Amniotic stem cell (primary cell): ENCODE results near the gene GPR119.
"Not testable (repeated sequence)": the region's sequence is repeated elsewhere in the genome, so short reads cannot be mapped to it uniquely, and the experiment has no call there.

Experiments
- DNase-seq: peaks from one replicate; lab custom pipeline; 2025; lab: John Stamatoyannopoulos, UW

Gene GPR119

DNA sequence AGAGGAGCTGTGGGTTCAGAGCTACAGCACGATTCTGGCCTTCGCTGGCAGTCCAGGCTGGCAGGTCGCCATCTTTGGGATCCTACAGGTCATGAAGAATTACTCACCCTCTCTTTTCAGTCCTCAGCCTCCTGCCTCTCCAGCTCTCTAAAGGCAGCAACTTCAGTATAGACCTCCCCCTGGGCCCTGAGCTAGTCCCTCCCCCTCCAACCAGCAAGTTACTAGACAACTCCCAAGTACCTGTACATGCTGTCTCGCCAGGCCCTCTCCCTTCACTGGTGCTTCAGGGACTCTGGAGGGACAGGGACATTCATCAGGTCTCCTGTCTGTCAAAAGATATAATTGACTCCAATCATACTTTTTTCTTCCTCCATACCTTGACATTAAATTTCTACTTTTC, at the start of gene GPR119:
GPR119 (minus strand) TSS at position 155 of the 400 bp plus-strand sequence. CDS start 227 bp downstream, outside the sequence.
- DNase-seq = no peak

DNA sequence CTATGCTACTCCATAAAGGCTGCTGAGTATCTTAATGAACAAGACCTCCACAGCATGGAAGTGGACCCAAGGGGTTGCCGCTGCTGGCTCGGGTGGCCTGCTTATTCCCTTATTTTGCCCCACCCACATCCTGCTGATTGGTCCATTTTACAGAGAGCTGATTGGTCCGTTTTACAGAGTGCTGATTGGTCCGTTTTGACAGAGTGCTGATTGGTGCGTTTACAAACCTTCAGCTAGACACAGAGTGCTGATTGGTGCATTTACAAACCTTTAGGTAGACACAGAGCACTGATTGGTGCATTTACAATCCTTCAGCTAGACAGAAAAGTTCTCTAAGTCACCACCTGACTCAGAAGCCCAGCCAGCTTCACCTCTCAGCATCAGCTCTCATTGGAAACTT, 43.8 kb upstream of the GPR119 start:
- not testable (repeated sequence) for DNase-seq

DNA sequence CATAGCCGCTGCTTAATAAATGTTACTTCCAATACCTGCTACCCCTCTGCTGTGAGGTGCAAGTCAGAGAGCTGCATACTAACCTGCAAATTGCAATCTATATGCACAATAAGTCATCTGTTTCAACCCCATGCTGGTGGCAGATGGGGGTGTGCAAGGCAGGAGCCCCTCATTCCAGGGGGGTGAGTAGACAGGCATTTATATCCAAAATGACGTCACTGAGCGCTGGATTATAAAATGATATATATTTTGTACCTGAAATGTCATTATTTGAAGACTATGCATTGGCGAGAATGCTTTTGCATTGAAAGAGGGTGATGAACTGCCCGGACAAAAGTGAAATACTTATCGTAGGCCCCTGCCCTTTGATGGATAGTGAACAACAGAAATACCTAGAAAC, 41.1 kb upstream of the GPR119 start:
- no peak for DNase-seq

DNA sequence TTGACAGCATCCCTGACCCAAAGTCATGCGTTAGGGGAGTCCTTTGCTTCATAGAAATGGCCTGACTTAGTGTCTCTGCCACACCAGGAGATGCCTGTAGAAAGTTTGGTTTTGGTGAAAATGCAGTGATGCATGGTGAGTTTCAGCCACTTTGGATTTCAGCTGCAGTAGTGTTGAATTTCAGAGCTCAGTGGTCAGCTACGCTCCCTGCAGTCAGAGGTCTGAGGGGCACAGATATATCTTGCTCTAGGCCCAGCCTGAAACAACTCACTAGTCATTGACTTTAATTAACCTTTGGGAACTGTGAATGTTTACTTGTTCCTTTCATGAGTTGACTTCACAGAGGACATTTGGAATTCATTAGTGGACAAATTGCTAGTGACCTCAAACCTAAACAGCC, 33.8 kb upstream of the GPR119 start:
- no peak for DNase-seq

DNA sequence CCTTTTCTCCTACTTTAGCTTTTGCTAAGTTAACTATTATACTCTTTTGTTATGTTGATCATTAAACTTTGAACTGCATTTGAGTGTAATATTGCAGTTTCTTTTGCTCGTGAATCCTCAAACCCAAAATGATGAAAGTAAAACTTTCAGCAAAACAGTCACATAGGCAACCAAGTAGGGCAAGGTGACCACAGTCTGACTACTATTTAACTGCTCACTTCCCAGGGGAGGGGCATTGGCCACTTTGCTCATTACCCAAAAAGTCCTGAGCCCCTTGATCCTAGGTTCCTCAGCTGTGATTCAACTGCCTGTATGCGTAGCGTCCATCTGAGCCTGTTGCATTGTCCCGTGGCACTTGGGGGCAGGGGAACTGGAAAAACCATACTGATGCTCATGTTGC, 33.3 kb upstream of the GPR119 start:
- DNase-seq = no peak

DNA sequence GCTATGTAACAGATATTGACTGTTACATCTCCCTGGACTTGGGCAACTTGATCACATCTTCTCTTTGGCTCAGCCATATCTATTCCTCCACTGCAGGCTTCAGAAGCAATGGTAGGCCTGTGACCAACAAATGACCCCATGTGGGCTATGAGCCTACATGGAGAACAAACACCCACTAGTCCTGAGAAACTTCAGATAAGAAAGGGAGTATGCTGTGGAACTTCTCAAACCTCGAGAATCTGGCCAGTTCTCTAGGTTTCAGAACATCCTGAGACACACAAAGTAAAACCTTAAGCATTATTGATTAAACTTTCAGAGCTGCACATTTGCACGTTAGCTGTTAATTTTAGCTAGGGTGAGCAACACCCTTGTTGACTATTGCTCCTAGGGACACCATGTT, 32.6 kb upstream of the GPR119 start:
- DNase-seq = no peak

DNA sequence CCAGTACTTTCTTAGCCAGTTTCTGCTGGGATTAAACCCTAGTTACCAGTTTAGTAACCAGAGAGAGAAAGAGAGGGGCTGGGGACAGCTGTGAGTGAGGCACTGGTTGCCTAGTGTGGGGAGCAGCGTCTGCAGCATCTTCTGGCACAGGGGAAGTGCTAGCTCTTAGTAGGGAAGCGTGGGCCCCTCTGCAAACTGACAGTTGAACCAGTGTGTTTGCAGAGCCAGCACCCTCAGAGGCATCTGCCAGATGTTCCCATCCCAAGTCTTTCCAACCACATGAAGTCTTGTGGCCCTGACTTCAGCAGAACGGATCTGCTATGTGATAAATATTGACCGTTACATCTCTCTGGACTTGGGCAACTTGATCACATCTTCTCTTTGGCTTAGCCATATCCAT, 31.3 kb upstream of the GPR119 start:
- DNase-seq = no peak

DNA sequence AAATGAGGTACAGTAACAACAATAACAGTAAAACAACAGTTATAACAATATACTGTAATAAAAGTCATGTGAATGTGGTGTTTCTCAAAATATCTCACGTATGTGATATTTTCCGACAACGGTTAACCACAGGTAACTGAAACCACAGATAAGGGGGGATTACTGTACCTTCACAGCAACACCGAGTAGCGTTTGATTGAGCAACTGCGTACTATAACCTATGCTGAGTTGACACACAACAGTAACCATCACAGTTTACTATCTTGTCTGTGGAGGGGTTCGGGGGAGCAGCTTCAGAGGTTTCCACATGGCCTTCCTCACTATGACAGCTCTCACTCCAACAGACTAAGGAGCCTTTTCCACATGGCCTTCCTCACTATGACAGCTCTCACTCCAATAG, 29.7 kb upstream of the GPR119 start:
- no peak for DNase-seq

DNA sequence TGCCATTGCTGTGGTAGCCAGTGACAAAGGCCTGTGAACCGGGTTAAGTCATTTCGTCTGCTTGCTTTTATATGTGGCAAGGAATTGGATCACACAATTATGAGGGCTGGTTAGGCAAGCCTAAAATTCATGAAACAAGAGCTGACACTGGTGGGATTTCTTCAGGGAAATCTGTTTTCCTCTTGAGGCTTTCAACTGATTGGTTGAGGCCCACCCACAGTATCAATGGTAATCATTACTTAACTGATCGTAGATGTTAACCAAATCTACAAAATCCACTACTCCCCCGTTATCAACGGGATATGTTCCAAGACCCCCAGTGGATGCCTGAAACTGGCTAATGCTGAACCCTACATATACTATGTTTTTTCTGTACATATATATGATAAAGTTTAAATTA, 29.3 kb upstream of the GPR119 start:
- no peak for DNase-seq

DNA sequence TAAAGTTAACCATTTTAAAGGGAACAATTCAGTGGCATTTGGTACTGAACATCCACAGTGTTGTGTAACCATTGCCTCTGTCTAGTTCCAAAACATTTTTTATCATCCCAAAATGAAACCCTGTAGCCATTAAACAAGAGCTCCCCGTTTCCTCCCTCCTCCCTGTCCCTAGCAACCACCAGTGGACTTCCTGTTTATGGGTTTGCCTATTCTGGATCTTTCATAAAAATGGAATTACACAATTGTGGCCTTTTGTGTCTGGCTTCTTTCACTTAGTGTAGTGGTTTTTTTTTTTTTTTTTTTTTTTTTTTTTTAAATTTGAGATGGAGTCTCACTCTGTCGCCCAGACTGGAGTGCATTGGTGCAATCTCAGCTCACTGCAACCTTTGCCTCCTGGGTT, 27.9 kb upstream of the GPR119 start:
- no peak for DNase-seq

DNA sequence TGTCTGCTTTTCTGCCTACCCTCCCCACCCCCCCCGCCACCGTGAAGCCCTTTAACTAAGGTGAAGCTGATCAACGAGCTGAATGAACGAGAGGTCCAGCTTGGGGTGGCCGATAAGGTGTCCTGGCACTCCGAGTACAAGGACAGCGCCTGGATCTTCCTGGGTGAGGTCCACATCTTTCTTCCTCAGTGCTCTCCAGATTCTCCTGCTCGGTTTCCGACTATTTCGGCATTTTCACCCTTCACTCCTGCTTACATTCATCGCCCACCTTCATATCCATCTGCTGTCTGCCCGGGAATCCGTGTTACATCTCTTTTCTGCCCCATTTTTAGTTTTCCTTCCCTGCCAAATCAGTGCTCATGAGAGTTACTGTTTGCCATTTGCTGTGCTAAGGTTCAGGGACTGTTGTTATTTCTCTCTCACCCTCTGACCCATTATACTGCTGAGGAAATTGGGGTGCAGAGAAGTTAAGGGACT, 16.8 kb upstream of the GPR119 start:
- no peak for DNase-seq

DNA sequence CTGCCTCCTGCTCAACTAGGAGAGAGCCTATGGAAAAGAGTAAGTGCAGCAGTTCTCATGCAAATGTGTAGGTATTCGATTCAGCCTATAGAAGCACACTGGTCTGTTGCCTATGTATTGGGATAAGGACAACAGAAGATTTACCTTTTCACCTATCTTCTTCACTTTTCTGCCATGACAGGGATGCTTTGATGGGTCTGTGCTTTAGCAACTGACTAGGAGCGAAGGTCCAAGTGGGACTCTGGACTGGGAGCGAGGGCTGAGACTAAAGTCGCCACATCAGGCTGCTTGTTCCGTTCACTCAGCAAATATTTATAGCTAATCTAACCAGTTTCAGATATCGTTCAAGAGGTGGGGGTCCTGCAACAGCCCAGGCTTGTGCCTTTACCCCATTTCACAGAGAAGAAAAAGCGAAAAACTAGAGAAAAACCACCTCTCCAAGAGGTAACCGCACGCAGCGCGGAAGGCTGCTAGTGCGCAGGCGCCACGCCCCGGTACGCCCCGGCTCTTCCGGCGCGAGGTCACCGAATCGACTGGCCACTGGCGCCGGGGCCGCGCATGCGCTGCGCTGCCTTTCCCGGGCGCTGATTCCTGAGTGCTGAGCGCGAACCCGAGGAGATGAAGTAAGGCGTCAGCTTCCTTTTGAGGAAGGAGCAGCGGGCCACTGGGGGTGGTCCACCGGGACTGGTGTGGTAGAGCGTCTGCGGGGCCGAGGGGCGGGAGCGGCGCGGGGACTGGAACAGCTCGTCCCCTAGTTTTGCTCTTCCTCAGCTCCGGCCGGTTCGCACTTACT, 16.1 kb upstream of the GPR119 start, which contains the start of gene RBMX2:
RBMX2 (plus strand) TSS at position 573 of the 793 bp plus-strand sequence; CDS start at position 619, 46 bp downstream.
- DNase-seq = peak; percentile 2

DNA sequence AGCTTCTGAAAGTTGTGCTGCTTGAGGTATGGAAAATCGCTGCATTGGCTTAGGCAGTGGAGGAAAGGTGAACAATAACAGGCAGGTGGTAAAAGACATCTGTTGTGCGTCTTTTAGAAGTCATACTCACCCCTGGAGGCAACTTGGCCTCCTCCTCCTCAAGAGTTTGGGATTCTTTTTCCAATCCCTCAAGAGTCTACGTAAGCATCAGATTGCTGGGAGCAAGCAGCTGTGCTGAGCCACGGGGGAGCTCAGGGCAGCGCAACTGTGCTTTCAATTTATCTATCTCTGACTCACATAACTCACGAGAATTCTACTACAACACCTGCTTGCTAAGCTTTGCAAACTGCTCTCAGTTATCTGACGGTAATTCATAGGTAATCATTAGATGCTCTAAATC, 9.9 kb upstream of the GPR119 start:
- no peak for DNase-seq

DNA sequence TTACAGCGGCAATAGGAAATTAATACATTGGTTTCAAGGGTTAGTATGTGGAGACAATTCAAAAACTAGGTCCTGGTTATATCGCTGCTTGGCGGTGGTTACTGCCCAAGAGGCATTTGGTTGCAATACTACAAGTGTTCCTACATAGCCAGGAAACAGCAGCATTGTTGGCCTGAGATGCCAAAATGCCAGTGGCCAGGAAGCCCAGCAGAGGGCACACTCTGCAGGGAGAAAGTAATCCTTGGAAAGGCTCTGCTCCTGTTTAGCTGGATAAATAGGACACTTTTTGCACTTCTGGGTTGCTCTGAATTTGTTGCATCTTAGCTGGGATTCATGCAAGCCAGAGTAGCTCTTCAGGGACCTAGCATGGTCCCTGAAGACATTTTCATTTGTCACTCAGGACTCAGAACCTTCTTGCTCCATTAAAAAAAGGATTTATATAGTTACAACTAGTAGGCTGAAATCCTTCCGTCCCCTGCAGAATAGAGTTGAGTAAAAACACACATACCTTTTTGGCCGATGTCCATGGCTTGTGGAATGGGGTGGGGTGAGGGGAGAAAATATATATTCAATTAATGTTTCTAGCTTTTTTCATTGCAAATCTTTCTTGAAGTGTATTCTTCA, 8.1 kb upstream of the GPR119 start:
- peak; percentile 5 for DNase-seq

DNA sequence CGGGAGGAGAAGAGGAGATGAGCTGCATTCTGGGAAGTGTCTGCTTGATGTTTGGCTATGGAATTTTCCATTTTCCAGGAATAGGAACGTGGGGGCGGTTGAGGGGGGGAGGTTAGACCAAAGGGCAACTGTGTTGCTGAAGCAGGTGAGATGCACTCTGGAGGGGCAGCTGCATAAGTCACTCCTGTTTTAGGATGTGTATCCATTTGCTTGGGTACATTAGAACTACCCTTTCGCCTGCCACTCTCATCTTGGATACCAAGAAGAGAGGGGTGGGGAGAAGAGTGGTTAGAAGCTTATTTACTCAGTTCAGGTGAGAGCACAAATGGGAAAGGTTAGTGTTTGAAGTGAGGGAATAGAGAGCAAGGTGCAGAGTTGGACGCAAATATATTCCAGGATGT, 934 bp upstream of the GPR119 start:
- DNase-seq = no peak

DNA sequence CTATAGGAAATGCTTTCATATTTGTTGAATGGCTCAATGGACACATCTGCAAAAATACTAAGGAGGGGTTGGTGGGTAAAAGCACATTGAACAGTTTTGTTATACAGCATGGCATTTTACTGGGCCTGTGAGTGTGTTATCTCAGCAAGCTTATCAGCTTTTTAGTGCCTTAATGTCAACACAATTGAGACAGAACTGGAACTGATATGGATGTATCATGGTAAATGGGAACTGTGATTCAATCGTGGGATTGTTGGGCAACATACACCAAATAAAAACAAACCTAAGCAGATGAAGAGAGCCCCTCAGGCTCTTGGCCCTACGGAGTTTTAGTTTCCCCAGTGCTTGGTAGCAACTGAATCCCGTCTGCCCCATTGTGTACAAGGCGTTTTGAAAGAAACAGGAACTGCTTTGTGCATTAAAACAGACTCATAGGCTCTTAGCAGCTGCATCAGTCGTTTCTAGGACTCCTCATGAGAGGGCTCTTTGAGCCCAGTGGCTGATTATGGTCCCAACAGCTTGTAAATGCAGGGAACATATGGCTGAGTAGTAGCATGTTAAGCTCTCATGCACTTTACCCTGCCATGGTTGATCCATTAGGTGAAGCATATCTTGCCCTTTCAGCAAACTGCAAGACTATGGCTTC, 7.3 kb downstream of the GPR119 start:
- no peak for DNase-seq

DNA sequence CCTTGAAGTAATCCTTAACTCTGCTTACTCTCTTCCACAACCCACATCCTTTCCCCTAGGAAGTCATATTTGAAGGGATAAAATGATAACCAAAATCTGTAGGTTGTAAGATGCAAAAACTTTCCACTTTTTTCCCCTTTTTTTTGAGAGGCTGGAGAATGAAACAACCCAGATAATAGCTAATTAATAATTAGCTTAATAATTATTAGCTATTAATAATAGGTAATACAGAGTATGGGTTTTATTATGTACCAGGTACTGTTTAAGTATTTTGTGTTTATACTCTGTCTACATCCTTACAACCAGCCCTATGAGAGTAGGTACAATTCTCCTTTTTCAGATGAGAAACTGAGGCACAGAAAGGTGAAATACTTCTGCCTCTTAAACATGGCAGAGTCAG, 9.4 kb downstream of the GPR119 start:
- DNase-seq = no peak

DNA sequence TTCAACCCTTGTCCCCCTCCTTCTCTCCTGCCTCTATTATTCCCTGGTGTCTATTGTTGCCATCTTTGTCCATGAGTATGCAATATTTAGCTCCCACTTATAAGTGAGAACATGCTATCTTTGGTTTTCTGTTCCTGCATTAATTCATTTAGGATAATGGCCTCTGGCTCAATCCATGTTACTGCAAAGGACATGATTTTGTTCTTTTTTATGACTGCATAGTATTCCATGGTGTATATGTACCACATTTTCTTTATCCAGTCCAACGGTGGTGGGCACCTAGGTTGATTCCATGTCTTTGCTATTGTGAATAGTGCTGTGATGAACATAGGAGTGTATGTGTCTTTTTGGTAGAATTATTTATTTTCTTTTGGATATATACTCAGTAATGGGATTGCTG, 33.4 kb downstream of the GPR119 start:
- not testable (repeated sequence) for DNase-seq

DNA sequence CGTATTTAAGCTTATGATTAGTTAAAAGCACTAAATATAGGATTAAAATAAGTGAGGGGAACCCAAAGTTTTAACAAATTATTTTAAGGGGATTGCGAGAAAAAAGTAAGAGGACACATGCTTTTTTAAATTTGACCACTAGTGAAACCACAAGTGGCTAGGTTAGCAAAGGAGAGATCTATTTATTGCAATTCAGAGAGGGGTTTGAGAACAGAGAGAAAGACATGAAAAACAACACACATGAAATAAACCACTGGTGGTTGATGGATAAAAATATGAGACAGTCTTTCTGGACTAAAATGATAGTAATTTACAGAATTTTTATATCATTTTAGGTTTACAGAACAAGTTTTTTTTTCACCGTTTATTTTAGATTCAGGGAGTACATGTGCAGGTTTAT, 33.9 kb downstream of the GPR119 start:
- no peak for DNase-seq

DNA sequence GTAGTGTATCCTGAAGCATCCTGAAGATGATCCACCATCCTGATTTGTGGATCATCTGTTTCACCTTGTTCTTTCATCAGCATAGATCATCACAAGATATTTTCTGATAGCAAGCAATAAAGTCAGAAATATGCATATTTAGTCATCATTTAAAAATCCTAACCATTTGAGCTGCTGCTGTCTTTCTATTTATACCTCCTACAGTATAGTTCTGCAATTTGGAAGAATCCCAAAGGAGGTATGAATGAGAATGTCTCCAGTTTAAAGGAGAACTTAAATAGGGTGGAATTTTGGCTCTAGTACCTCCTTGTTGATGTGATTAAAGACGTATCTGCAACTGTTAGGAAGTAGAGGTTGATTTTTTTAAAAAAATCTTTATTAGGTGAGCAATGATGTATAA, 38.2 kb downstream of the GPR119 start:
- DNase-seq = no peak

DNA sequence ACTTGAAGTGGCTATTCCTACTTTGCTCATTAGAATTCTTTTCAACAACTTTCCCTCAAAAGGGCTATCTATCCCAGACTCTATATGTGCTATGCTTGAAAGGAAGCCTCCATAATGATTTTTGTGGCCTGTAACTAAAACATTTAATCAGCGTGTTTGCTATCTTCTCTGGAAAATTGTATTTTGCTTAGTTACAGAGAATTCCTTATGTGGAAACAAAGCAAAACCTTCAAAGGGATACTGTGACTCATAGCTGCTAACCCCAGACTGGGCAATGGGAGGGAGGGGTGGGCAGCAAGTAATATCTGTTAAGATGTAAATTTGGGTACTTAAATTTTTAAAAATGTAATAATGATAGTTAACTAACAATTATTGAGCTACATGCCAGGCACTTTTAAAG, 42.1 kb downstream of the GPR119 start:
- DNase-seq = no peak

DNA sequence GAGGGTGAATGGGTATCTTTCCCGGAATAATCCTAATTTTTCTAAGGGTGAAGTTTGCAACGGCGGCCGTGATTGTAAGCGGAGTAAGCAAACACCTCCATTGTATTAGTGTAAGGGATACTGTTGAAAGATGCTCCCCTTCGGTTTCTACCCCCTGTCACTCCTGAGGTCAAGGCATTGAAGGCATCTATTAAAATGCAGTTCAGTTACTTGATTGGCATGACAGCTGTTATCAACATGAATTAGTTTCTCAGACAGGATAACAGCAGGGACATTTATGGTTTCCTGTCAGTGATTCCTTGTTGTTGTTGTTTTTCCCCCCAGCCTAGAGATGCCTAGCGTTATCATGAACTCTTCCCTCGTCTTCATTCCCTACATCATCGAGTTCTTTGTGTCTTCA, 45.2 kb downstream of the GPR119 start:
- no peak for DNase-seq
